K562 (cell line): ENCODE data around the gene PAN3. TPM values are rescaled to one million over a fixed set of nuclear protein-coding genes. Genes with fewer than 3 reads are reported as not detected.

Experiments used
- ATAC-seq: fragments of 200-7000 bp; cut with Tn5 transposase; 3 replicates; pipeline ENCODE4 v1.9.1; 2020; ENCODE audit warnings: moderate library complexity
- BruUV-seq: library from RNA; stranded (reverse); fragments of 400-500 nt; replicated peaks from 2 replicates; lab custom pipeline; 2021; lab: Mats Ljungman, UMichigan
- CTCF ChIA-PET: fragments of 300-600 bp; formaldehyde crosslinking; extraction: SDS; loops from one replicate; lab custom pipeline; 2021; ENCODE audit warnings: low intra/inter-chr PET ratio; lab: Yijun Ruan, JAX
- POLR2A ChIA-PET: fragments of 300-600, 350-650 bp; sonication (Branson Sonifier 250); formaldehyde crosslinking; extraction: SDS; loops from one replicate; lab custom pipeline; 2021; ENCODE audit warnings: antibody characterized with exemption, inconsistent platforms; lab: Yijun Ruan, JAX
- DNase-seq, 4 experiments: peaks; one replicate each; pipeline versions ENCODE4 v3.0.0 to v3.0.0-alpha.2; 2011 to 2018; ENCODE audit warnings: low spot score in 3 of 4, mixed read lengths in 3 of 4; ENCODE audit errors: extremely low read depth in 1 of 4
- FAIRE-seq: peaks from 2 replicates; lab custom pipeline; 2011; peaks lifted over from hg19 to GRCh38; lab: Jason Lieb, UNC
- H2AFZ ChIP-seq: 2 replicates; pipeline ENCODE4 v1.6.0; 2011; ENCODE audit warnings: low read depth, low read length, control low read depth, inconsistent platforms
- H3K27ac ChIP-seq: fragments of 200-600 bp; 3 replicates; pipeline ENCODE4 v1.8.0; 2011; ENCODE audit warnings: low read depth, mild to moderate bottlenecking, control low read depth, inconsistent platforms, low read length, moderate library complexity, mixed read lengths; ENCODE audit errors: extremely low read depth
- H3K27me3 ChIP-seq, 2 experiments: fragments of 300-600 bp in 1 of 2; 2 replicates in 1 of 2; 3 replicates in 1 of 2; pipeline versions ENCODE4 v1.6.0 to v1.8.0; 2011; ENCODE audit warnings: inconsistent platforms in 2 of 2, low read length in 2 of 2, mild to moderate bottlenecking in 1 of 2, mixed read lengths in 1 of 2, moderate library complexity in 1 of 2; ENCODE audit not compliant: control insufficient read depth in 2 of 2, insufficient read depth in 2 of 2
- H3K36me3 ChIP-seq: fragments of 300-600 bp; 3 replicates; pipeline ENCODE4 v1.8.0; 2011; ENCODE audit warnings: mild to moderate bottlenecking, low read length, inconsistent platforms; ENCODE audit not compliant: control insufficient read depth, insufficient read depth
- H3K4me1 ChIP-seq, 2 experiments: fragments of 200-600 bp in 1 of 2; replicated peaks in 1 of 2; 2 replicates in 1 of 2; 3 replicates in 1 of 2; pipeline versions ENCODE4 v1.5.1 to v1.8.0; 2011; ENCODE audit warnings: inconsistent platforms in 2 of 2, low read length in 2 of 2, mild to moderate bottlenecking in 1 of 2, mixed read lengths in 1 of 2, moderate library complexity in 1 of 2; ENCODE audit not compliant: control insufficient read depth in 2 of 2, insufficient read depth in 2 of 2
- H3K4me2 ChIP-seq: 2 replicates; pipeline ENCODE4 v1.6.1; 2011; ENCODE audit warnings: low read length, control low read depth, inconsistent platforms, mixed read lengths; ENCODE audit not compliant: insufficient read depth
- H3K4me3 ChIP-seq: fragments of 200-600 bp; sonication (generic), shearing (Covaris generic); 2 replicates; pipeline ENCODE4 v1.5.1; 2016; ENCODE audit warnings: control low read depth, inconsistent platforms
- H3K79me2 ChIP-seq: fragments of 200-600 bp; 3 replicates; pipeline ENCODE4 v1.8.0; 2011; ENCODE audit warnings: low read length, inconsistent platforms; ENCODE audit not compliant: control insufficient read depth, insufficient read depth
- H3K9ac ChIP-seq, 2 experiments: 2 replicates each; pipeline versions ENCODE4 v1.6.0 to v1.6.1; 2011; ENCODE audit warnings: low read depth in 2 of 2, low read length in 2 of 2, control low read depth in 1 of 2, inconsistent platforms in 1 of 2, mild to moderate bottlenecking in 1 of 2, mixed read lengths in 1 of 2; ENCODE audit not compliant: insufficient read depth in 1 of 2
- H3K9me1 ChIP-seq: one replicate; pipeline ENCODE4 v1.6.0; 2011; ENCODE audit warnings: inconsistent platforms, mild to moderate bottlenecking, low read length, moderate library complexity; ENCODE audit not compliant: control insufficient read depth, insufficient read depth
- H3K9me3 ChIP-seq: replicated peaks from 2 replicates; pipeline ENCODE4 v1.5.1; 2011; ENCODE audit warnings: low read depth, low read length, inconsistent platforms; ENCODE audit not compliant: control insufficient read depth, insufficient read depth
- H4K20me1 ChIP-seq: replicated peaks from 2 replicates; pipeline ENCODE4 v1.6.1; 2011; ENCODE audit warnings: low read length, inconsistent platforms, mixed read lengths; ENCODE audit not compliant: control insufficient read depth, insufficient read depth
- CCAR2 ChIP-seq: fragments of 200-400 bp; formaldehyde crosslinking; IDR thresholded peaks from 2 replicates; pipeline ENCODE4 v1.6.1; 2017; ENCODE audit warnings: mild to moderate bottlenecking, low read depth, low read length
- DNMT1 ChIP-seq: fragments of 450-650 bp; IDR thresholded peaks from 2 replicates; pipeline ENCODE4 v1.6.1; 2016; ENCODE audit warnings: antibody characterized with exemption, mild to moderate bottlenecking
- ELF4 ChIP-seq: fragments of 450-650 bp; formaldehyde crosslinking; IDR thresholded peaks from 2 replicates; pipeline ENCODE4 v1.4.0; 2022; ENCODE audit warnings: missing genetic modification characterization
- HDAC2 ChIP-seq: fragments of 450-650 bp; IDR thresholded peaks from 2 replicates; pipeline ENCODE4 v1.6.1; 2016; ENCODE audit warnings: mild to moderate bottlenecking
- POLR3G ChIP-seq: IDR thresholded peaks from 2 replicates; pipeline ENCODE4 v1.6.1; 2011; ENCODE audit not compliant: insufficient read length, insufficient replicate concordance; ENCODE audit errors: extremely low read depth
- SMARCC2 ChIP-seq: fragments of 450-650 bp; IDR thresholded peaks from 2 replicates; pipeline ENCODE4 v1.6.1; 2017; ENCODE audit warnings: antibody characterized with exemption, moderate library complexity, mild to moderate bottlenecking, low read depth
- SOX6 ChIP-seq: fragments of 450-650 bp; IDR thresholded peaks from 2 replicates; pipeline ENCODE4 v1.6.1; 2014; ENCODE audit warnings: mild to moderate bottlenecking
- SRSF7 ChIP-seq: fragments of 200-400 bp; formaldehyde crosslinking; optimal IDR thresholded peaks from 2 replicates; pipeline ENCODE3; 2017; ENCODE audit warnings: mild to moderate bottlenecking, low read depth, low read length
- ZBTB1 ChIP-seq: sonication (generic); formaldehyde crosslinking; IDR thresholded peaks from 2 replicates; pipeline ENCODE4 v1.8.1; 2023; ENCODE audit warnings: missing genetic modification reagents, low read depth, mild to moderate bottlenecking, borderline replicate concordance
- ZNF445 ChIP-seq: fragments of 250-450 bp; sonication (Bioruptor Pico); IDR thresholded peaks from 2 replicates; pipeline ENCODE4 v1.4.0; 2020; ENCODE audit warnings: low read depth, mild to moderate bottlenecking, moderate library complexity
- whole genome bisulfite sequencing: fragments of 100-300 bp; shearing (Covaris generic); methylation state at CpG from one replicate; pipeline ENCODE4 v1.1.6; 2016; ENCODE audit warnings: low coverage, mixed read lengths; ENCODE audit not compliant: insufficient coverage; ENCODE audit errors: missing lambda C conversion rate; 5-methylcytosine and 5-hydroxymethylcytosine counted together
- in situ Hi-C: fragments of 300-500 bp; cut with MboI; formaldehyde crosslinking; loops from 4 replicates; pipeline ENCODE4 v1.15.0; 2018; ENCODE audit warnings: inconsistent platforms, mixed read lengths
- intact Hi-C: fragments of 100-400 bp; cut with micrococcal nuclease; formaldehyde crosslinking; loops from 2 replicates; pipeline ENCODE4 v1.14.2; 2022
- polyA plus RNA-seq, 8 experiments: library from polyadenylated mRNA; depleted of rRNA in 4 of 8; stranded (reverse) in 5 of 8; unstranded in 3 of 8; fragments of >200 nt; fragmentation: Nextera tagmentation in 2 of 8; fragmentation: Illumina TruSeq in 1 of 8; extraction: Ambion mirVana in 2 of 8; extraction: Trizol in 1 of 8; gene quantifications; 2 replicates each; pipeline versions ENCODE4 v1.2.1 to v1.2.3, GENCODE V29; 2011 to 2014; ENCODE audit warnings: inconsistent platforms in 1 of 8, missing spikeins in 1 of 8
- total RNA-seq, 7 experiments: library from RNA; depleted of rRNA in 6 of 7; stranded (reverse); fragments of >200 nt in 6 of 7; fragmentation: Illumina TruSeq in 2 of 7; extraction: Trizol in 2 of 7; gene quantifications; 2 replicates each; pipeline versions ENCODE4 v1.2.1 to v1.2.3, GENCODE V29; 2011 to 2021; ENCODE audit warnings: low replicate concordance in 1 of 7
- TF ChIP-seq, protein P1 (sequence below): fragments of 450-650 bp; formaldehyde crosslinking; IDR thresholded peaks from 2 replicates; pipeline ENCODE4 v1.4.0; 2020; ENCODE audit warnings: mild to moderate bottlenecking
- TF ChIP-seq, protein P2 (sequence below): fragments of 450-650 bp; IDR thresholded peaks from 2 replicates; pipeline ENCODE4 v1.6.1; 2017; ENCODE audit warnings: antibody characterized with exemption
- TF ChIP-seq, protein P3 (sequence below), 2 experiments: IDR thresholded peaks; 2 replicates each; pipeline ENCODE4 v1.6.1; 2012; ENCODE audit warnings: improper control_type of control experiment in 2 of 2, low read depth in 2 of 2, low read length in 2 of 2, borderline replicate concordance in 1 of 2

Gene PAN3
- total and polyA plus RNA-seq, 9 of the 15 experiments (the other 6 are each of a cell fraction or from before 2014, with no cell fraction given) = 7.2 to 19.9 (median 11.6) TPM

DNA sequence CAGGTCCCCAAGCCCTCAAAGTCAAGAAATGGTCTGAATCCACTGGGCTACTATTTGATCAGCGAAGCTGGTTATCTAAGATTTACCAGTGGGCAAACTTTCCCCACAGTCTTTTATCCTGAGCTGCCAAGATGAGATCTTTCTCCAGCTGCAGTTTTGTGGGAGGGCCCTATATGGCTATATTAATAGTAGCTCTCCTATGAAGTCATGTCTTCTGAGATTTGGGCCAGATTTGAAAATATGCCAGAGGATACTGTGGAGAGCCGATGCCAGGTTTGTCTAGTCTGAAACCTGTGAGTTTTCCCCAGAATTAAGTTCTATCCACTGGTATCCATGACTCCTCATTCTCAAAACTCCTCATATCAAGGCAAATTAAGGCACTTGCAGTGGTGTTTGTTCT is 183.4 kb downstream of the PAN3 start (continued):
- TF ChIP-seq, protein P1, sequence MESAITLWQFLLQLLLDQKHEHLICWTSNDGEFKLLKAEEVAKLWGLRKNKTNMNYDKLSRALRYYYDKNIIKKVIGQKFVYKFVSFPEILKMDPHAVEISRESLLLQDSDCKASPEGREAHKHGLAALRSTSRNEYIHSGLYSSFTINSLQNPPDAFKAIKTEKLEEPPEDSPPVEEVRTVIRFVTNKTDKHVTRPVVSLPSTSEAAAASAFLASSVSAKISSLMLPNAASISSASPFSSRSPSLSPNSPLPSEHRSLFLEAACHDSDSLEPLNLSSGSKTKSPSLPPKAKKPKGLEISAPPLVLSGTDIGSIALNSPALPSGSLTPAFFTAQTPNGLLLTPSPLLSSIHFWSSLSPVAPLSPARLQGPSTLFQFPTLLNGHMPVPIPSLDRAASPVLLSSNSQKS = no peak
- no peak for TF ChIP-seq SMARCC2

DNA sequence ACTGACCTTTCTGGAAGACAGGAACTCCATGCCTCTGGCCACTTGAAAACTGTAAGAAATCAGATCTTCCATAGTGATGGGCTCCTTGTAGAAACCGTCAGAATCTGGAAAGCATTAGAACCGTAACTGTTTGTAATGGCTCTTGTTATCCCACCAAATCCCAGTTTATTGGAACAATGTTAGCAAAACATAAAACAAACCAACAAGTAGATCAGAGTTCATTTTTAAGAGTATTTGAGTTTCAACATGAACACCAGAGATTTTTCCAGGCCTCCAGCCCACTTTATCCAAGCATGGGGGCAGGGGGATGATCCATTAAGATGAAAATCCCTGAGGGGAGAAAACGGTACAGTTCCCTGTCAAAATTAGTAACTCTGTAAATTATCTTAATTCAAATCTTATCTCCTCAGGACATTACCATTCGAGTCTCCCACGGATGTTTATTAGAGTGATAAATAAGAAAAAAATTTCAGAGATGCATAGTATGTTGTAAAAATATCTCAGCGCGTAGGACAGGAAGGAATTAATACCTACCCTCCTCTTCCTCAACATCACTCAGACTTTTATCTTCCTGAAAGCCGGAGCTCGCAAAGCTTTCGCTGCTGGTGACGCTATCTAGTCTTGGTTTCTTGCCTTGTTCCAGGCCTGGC is 184.0 kb downstream of the PAN3 start:
- CTCF ChIA-PET = no interaction called here
- Histone ChIP-seq H3K9ac (no peak overlapping the region), H3K4me2 (no peak overlapping the region), H3K79me2 (no peaks in the 10 kb centered on the region), H3K4me1 (peaks cover 0 to 4% of the 10 kb centered on the region in 2 experiments; a peak in 1 of 5 replicates), H3K4me3 (no peak overlapping the region), H3K9me1 (no peaks in the 10 kb centered on the region), H3K36me3 (no peaks in the 10 kb centered on the region), H2AFZ (no peak overlapping the region), H3K27ac (no peak overlapping the region), H3K9me3 (no peaks in the 10 kb centered on the region), H4K20me1 (no peaks in the 10 kb centered on the region), H3K27me3 (no peaks in the 10 kb centered on the region)
- in situ Hi-C loops = loop anchor here (10.0 kb wide), 2 partner anchors 312 to 472 kb away; no protein-coding TSS in a partner anchor
- WGBS = 28% methylated on average over 11 of the region's 11 CpGs
- FAIRE-seq = no peak
- DNase-seq = no peak
- POLR2A ChIA-PET = interaction anchor here (0.9 kb wide), 1 partner anchor 185 kb away, joined by 3 read pairs; no protein-coding TSS in a partner anchor
- no peak for ATAC-seq
- intact Hi-C loops = loop anchor here (10.0 kb wide), 2 partner anchors 162 to 202 kb away; no protein-coding TSS in a partner anchor
- BruUV-seq = no TSS peak
- TF ChIP-seq SRSF7 (no peak), CCAR2 (no peak), ELF4 (CRISPR knock-in tag) (no peak), SOX6 (no peak), ZNF445 (CRISPR knock-in tag) (no peak), DNMT1 (no peak), HDAC2 (no peak), ZBTB1 (CRISPR knock-in tag) (no peak), POLR3G (no peak)
- TF ChIP-seq, protein P2, sequence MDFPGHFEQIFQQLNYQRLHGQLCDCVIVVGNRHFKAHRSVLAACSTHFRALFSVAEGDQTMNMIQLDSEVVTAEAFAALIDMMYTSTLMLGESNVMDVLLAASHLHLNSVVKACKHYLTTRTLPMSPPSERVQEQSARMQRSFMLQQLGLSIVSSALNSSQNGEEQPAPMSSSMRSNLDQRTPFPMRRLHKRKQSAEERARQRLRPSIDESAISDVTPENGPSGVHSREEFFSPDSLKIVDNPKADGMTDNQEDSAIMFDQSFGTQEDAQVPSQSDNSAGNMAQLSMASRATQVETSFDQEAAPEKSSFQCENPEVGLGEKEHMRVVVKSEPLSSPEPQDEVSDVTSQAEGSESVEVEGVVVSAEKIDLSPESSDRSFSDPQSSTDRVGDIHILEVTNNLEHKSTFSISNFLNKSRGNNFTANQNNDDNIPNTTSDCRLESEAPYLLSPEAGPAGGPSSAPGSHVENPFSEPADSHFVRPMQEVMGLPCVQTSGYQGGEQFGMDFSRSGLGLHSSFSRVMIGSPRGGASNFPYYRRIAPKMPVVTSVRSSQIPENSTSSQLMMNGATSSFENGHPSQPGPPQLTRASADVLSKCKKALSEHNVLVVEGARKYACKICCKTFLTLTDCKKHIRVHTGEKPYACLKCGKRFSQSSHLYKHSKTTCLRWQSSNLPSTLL = no peak
- TF ChIP-seq, protein P3, sequence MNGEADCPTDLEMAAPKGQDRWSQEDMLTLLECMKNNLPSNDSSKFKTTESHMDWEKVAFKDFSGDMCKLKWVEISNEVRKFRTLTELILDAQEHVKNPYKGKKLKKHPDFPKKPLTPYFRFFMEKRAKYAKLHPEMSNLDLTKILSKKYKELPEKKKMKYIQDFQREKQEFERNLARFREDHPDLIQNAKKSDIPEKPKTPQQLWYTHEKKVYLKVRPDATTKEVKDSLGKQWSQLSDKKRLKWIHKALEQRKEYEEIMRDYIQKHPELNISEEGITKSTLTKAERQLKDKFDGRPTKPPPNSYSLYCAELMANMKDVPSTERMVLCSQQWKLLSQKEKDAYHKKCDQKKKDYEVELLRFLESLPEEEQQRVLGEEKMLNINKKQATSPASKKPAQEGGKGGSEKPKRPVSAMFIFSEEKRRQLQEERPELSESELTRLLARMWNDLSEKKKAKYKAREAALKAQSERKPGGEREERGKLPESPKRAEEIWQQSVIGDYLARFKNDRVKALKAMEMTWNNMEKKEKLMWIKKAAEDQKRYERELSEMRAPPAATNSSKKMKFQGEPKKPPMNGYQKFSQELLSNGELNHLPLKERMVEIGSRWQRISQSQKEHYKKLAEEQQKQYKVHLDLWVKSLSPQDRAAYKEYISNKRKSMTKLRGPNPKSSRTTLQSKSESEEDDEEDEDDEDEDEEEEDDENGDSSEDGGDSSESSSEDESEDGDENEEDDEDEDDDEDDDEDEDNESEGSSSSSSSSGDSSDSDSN (IDR thresholded peaks at IDR 0.05; ENCODE audit: borderline replicate concordance in 1 of 2, low read depth in 2 of 2, low read length in 2 of 2) = no peak
